Endothelial cell of umbilical vein (primary cell): Measurements from ENCODE around the gene KIAA1755. TPM values are rescaled to one million over a fixed set of nuclear protein-coding genes. Genes with fewer than 3 reads are reported as not detected.

ENCODE experiments used
- BruUV-seq: library from RNA; stranded (reverse); fragments of 400-500 nt; replicated peaks from 2 replicates; lab custom pipeline; 2021; lab: Mats Ljungman, UMichigan
- CTCF ChIA-PET: fragments of 300-600, 350-600 bp; sonication (Branson Sonifier 250); formaldehyde crosslinking; loops from one replicate; lab custom pipeline; 2021; ENCODE audit warnings: antibody characterized with exemption, inconsistent platforms; lab: Charles Lee
- POLR2A ChIA-PET: fragments of 300-600, 350-600 bp; sonication (Branson Sonifier 250); formaldehyde crosslinking; loops from one replicate; lab custom pipeline; 2021; ENCODE audit warnings: antibody characterized with exemption, inconsistent platforms; lab: Charles Lee
- DNase-seq: peaks from one replicate; pipeline ENCODE4 v3.0.0-alpha.2; 2011; ENCODE audit warnings: low read depth, low spot score
- FAIRE-seq: peaks from 2 replicates; lab custom pipeline; 2011; peaks lifted over from hg19 to GRCh38; lab: Jason Lieb, UNC
- H2AFZ ChIP-seq: 2 replicates; pipeline ENCODE4 v1.6.0; 2012; ENCODE audit warnings: low read depth, low read length, control low read depth, inconsistent platforms
- H3K27ac ChIP-seq: 2 replicates; pipeline ENCODE4 v1.5.1; 2011; ENCODE audit warnings: low read depth, mild to moderate bottlenecking, control low read depth, low read length, moderate library complexity; ENCODE audit not compliant: insufficient read depth
- H3K27me3 ChIP-seq, 2 experiments: 2 replicates each; pipeline versions ENCODE4 v1.6.0 to v1.6.1; 2011; ENCODE audit warnings: low read length in 2 of 2, mixed read lengths in 1 of 2; ENCODE audit not compliant: control insufficient read depth in 2 of 2, insufficient read depth in 2 of 2
- H3K36me3 ChIP-seq, 2 experiments: 2 replicates in 1 of 2; 3 replicates in 1 of 2; pipeline ENCODE4 v1.5.1; 2011; ENCODE audit warnings: low read length in 2 of 2, mild to moderate bottlenecking in 1 of 2, moderate library complexity in 1 of 2; ENCODE audit not compliant: control insufficient read depth in 2 of 2, insufficient read depth in 2 of 2; ENCODE audit errors: extremely low read depth in 1 of 2
- H3K4me1 ChIP-seq: 3 replicates; pipeline ENCODE4 v1.5.1; 2011; ENCODE audit warnings: mild to moderate bottlenecking, low read length; ENCODE audit not compliant: control insufficient read depth, insufficient read depth; ENCODE audit errors: extremely low read depth
- H3K4me2 ChIP-seq: 2 replicates; pipeline ENCODE4 v1.6.1; 2011; ENCODE audit warnings: low read length, control low read depth, mixed read lengths; ENCODE audit not compliant: insufficient read depth
- H3K4me3 ChIP-seq, 3 experiments: fragments of 200-600 bp in 1 of 3; sonication (generic), shearing (Covaris generic) in 1 of 3; replicated peaks in 1 of 3; 2 replicates each; pipeline ENCODE4 v1.5.1; 2011 to 2016; ENCODE audit warnings: control low read depth in 3 of 3, low read length in 3 of 3, mild to moderate bottlenecking in 2 of 3, inconsistent platforms in 1 of 3, low read depth in 1 of 3, moderate library complexity in 1 of 3; ENCODE audit not compliant: insufficient read depth in 1 of 3
- H3K79me2 ChIP-seq: 2 replicates; pipeline ENCODE4 v1.6.0; 2012; ENCODE audit warnings: low read length, inconsistent platforms; ENCODE audit not compliant: control insufficient read depth, insufficient read depth
- H3K9ac ChIP-seq: replicated peaks from 2 replicates; pipeline ENCODE3; 2011; ENCODE audit warnings: low read length, control low read depth; ENCODE audit not compliant: insufficient read depth; ENCODE audit errors: extremely low read depth
- H3K9me1 ChIP-seq: replicated peaks from 3 replicates; pipeline ENCODE4 v1.6.0; 2011; ENCODE audit warnings: mild to moderate bottlenecking, low read length; ENCODE audit not compliant: control insufficient read depth, insufficient read depth; ENCODE audit errors: extremely low read depth
- H3K9me3 ChIP-seq: replicated peaks from 2 replicates; pipeline ENCODE4 v1.5.1; 2012; ENCODE audit warnings: low read length, inconsistent platforms; ENCODE audit not compliant: control insufficient read depth, insufficient read depth
- H4K20me1 ChIP-seq: replicated peaks from 2 replicates; pipeline ENCODE3; 2011; ENCODE audit warnings: mild to moderate bottlenecking, low read length; ENCODE audit not compliant: control insufficient read depth, insufficient read depth; ENCODE audit errors: extremely low read depth
- CTCF ChIP-seq, 2 donors: IDR thresholded peaks; 1 replicate in 1 of 2; 2 replicates in 1 of 2; pipeline ENCODE4 v1.5.1; 2011; ENCODE audit warnings: low read length in 2 of 2, mild to moderate bottlenecking in 2 of 2, moderate library complexity in 2 of 2, control low read depth in 1 of 2, inconsistent platforms in 1 of 2, low read depth in 1 of 2; ENCODE audit not compliant: insufficient read depth in 1 of 2; ENCODE audit errors: extremely low read depth in 1 of 2
- EZH2 ChIP-seq: IDR thresholded peaks from 2 replicates; pipeline ENCODE4 v1.6.1; 2012; ENCODE audit warnings: borderline replicate concordance, low read depth, mild to moderate bottlenecking, moderate library complexity, low read length, inconsistent platforms; ENCODE audit not compliant: severe bottlenecking
- FOS ChIP-seq: IDR thresholded peaks from 2 replicates; pipeline ENCODE4 v1.6.1; 2011; ENCODE audit warnings: mild to moderate bottlenecking, low read length, moderate library complexity, borderline replicate concordance; ENCODE audit not compliant: insufficient read depth
- GATA2 ChIP-seq: IDR thresholded peaks from 2 replicates; pipeline ENCODE4 v1.7.0; 2011; ENCODE audit warnings: low read depth, mild to moderate bottlenecking, moderate library complexity, mixed read lengths, low read length; ENCODE audit not compliant: insufficient read length, insufficient read depth
- JUN ChIP-seq: IDR thresholded peaks from 2 replicates; pipeline ENCODE4 v1.6.1; 2011; ENCODE audit warnings: borderline replicate concordance, low read depth; ENCODE audit not compliant: insufficient read length, insufficient read depth
- MYC ChIP-seq: IDR thresholded peaks from one replicate; pipeline ENCODE4 v1.6.1; 2011; ENCODE audit warnings: mild to moderate bottlenecking, low read depth, low read length
- POLR2A ChIP-seq: IDR thresholded peaks from 2 replicates; pipeline ENCODE4 v1.6.1; 2012; ENCODE audit warnings: low read depth, mild to moderate bottlenecking, control low read depth, low read length
- POLR2AphosphoS5 ChIP-seq: IDR thresholded peaks from 2 replicates; pipeline ENCODE4 v1.6.1; 2012; ENCODE audit warnings: low read depth, mild to moderate bottlenecking, control low read depth, low read length, moderate library complexity; ENCODE audit not compliant: insufficient read depth
- dilution Hi-C: fragments of 300-500 bp; cut with MboI; formaldehyde crosslinking; loops from one replicate; pipeline ENCODE4 v1.15.0; 2019; ENCODE audit warnings: low sequenced_read_pairs; ENCODE audit not compliant: extremely low pct_ligation_motif_present
- intact Hi-C: fragments of 100-400 bp; cut with micrococcal nuclease; formaldehyde crosslinking; loops from one replicate; pipeline ENCODE4 v1.10.0; 2022
- polyA plus RNA-seq, 4 experiments: library from polyadenylated mRNA; depleted of rRNA in 3 of 4; stranded (reverse) in 3 of 4; unstranded in 1 of 4; fragments of >200 nt; gene quantifications; 2 replicates each; pipeline versions ENCODE4 v1.2.1 to v1.2.3, GENCODE V29; 2011 to 2012; ENCODE audit warnings: missing spikeins in 1 of 4
- total RNA-seq: library from RNA; stranded (reverse); gene quantifications from 2 replicates; pipeline ENCODE4 v1.2.3, GENCODE V29; 2021
- TF ChIP-seq, protein P1 (sequence below): IDR thresholded peaks from 2 replicates; pipeline ENCODE4 v1.6.1; 2011; ENCODE audit not compliant: insufficient read depth, insufficient read length

KIAA1755 gene
- total and polyA plus RNA-seq, 2 donors (not counting 3 experiments of a cell fraction or from before 2014, with no cell fraction given): 0.36 to 0.51 TPM

DNA sequence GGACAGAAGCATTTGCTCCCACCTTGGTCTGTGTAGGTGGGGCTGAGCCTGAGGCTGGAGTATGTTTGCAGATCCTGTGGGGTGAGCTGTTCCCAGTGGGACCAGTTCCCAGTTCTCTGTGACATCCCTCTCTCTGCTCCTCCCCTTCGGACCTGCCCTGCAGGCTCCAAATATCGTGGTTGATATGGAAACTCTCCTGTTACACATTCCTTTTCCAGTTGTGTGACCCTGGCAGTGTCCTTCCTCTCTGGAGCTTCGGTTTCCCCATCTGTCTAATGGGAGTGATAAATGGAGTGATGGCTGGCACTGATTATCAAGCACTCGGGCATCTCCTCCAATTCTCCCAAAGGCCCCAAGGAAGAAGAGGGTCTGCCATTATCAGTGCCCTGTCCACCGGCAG lies 79.8 kb downstream of the KIAA1755 start:
- Histone ChIP-seq H3K4me3 (no peak overlapping the region), H3K9me1 (no peaks in the 10 kb centered on the region), H4K20me1 (no peaks in the 10 kb centered on the region), H3K79me2 (no peaks in the 10 kb centered on the region), H3K4me2 (no peak overlapping the region), H3K4me1 (no peaks in the 10 kb centered on the region), H3K36me3 (no peaks in the 10 kb centered on the region), H3K9ac (no peak overlapping the region), H2AFZ (no peak overlapping the region), H3K27me3 (no peaks in the 10 kb centered on the region), H3K27ac (no peak overlapping the region), H3K9me3 (no peaks in the 10 kb centered on the region)
- no peak for FAIRE-seq
- no TSS peak for BruUV-seq
- dilution Hi-C loops: no loop called here
- POLR2A ChIA-PET: no interaction called here
- DNase-seq: no peak
- CTCF ChIA-PET: no interaction called here
- TF ChIP-seq MYC (no peak), FOS (no peak), EZH2 (no peak), POLR2A (no peak), JUN (no peak), POLR2AphosphoS5 (no peak), GATA2 (no peak)
- TF ChIP-seq, protein P1, sequence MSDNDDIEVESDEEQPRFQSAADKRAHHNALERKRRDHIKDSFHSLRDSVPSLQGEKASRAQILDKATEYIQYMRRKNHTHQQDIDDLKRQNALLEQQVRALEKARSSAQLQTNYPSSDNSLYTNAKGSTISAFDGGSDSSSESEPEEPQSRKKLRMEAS: no peak
- intact Hi-C loops: no loop called here

DNA sequence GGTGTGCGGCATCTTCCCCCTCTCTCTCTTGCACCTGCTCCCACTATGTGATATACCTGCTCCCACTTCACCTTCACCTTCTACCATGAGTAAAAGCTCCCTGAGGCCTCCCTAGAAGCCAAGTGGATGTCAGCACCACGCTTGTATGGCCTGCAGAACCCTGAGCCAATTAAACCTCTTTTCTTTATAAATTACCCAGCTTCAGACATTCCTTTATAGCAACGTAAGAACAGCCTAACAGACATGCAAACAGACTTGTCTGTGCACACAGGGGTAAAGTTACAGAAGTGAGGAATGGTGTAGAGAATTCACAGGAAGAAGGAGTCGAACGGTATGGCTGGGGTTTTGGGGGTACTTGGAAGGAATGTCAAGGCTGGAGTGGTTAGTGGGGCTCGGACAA lies 80.7 kb downstream of the KIAA1755 start:
- intact Hi-C loops (no loop called here), dilution Hi-C loops (no loop called here)
- H3K79me2 ChIP-seq: no peaks in the 10 kb centered on the region
- no peak overlapping the region for H3K4me2 ChIP-seq
- no peaks in the 10 kb centered on the region for H3K9me3 ChIP-seq
- no peak overlapping the region for H3K4me3 ChIP-seq
- TF ChIP-seq POLR2AphosphoS5 (no peak), FOS (no peak), EZH2 (no peak), JUN (no peak), MYC (no peak), CTCF (IDR thresholded peaks at IDR 0.05; ENCODE audit: extremely low read depth in 1 of 2, insufficient read depth in 1 of 2, low read depth in 1 of 2, low read length in 2 of 2) (no peak), POLR2A (no peak)
- TF ChIP-seq, protein P1: no peak
- FAIRE-seq: no peak
- no peaks in the 10 kb centered on the region for H4K20me1 ChIP-seq
- no peak overlapping the region for H3K27ac ChIP-seq
- no peak for DNase-seq
- H2AFZ ChIP-seq: no peak overlapping the region
- no peaks in the 10 kb centered on the region for H3K36me3 ChIP-seq
- H3K4me1 ChIP-seq: no peaks in the 10 kb centered on the region
- no peaks in the 10 kb centered on the region for H3K9me1 ChIP-seq
- ChIA-PET CTCF (no interaction called here), POLR2A (no interaction called here)
- H3K27me3 ChIP-seq: no peaks in the 10 kb centered on the region
- no TSS peak for BruUV-seq
- no peak overlapping the region for H3K9ac ChIP-seq
